ENCODE measurements around the gene RRBP1.

RRBP1 gene

DNA sequence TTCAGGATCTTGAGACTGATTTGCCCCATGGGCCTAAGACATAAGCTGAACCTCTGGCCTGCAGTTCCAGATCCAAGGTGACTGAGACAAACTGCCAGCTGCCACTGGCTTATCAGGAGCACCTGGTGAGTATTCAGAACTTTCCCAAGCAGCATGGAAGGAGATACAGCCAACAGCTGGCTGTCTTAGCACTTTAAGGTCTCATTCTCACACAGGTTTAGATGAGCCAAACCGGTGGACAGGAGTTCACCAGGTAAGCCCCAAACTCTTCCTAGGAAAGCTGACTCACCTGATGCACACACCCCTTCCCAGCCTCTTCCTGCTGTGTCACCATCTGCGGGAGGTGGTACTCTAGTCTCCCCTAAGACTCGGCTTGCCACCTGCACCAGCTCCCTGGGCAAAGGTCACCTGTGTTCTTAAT, 17.9 kb upstream of the RRBP1 start, which contains the start of gene BANF2:
BANF2 (plus strand) TSS at position 36 of the 421 bp plus-strand sequence. CDS start 25,060 bp downstream, outside the sequence.
- Mint-ChIP-seq H3K27me3 (ENCODE audit: low read depth) (peaks cover 3% of the 10 kb centered on the region), H3K4me1 (ENCODE audit: low read depth) (no peaks in the 10 kb centered on the region), H3K27ac (no peak within 1 kb of the TSS), H3K36me3 (ENCODE audit: low read depth) (no peaks in the 10 kb centered on the region), H3K9me3 (no peaks in the 10 kb centered on the region), H3K4me3 (no peak within 1 kb of the TSS)
- no peak for DNase-seq (ENCODE audit: low spot score)

DNA sequence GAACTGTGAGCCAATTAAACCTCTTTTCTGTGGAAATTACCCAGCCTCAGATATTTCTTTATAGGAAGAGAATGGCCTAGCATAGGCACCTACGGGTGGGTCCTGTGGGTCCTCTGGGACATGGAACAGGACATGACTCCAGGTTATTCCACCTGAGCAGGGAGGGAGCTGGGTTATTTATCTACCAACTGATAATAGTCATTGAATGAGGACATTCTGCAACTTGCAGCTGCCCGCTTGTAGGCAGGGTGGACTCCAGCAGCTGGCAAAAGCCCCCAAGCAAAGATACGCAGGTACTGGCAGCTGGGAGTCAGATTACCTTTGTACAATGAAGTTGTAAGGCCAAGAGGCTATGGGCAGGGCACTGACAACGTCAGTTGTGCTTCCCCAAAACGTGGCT, 16.3 kb upstream of the RRBP1 start:
- no peak overlapping the region for H3K27ac Mint-ChIP-seq
- no peaks in the 10 kb centered on the region for H3K4me1 Mint-ChIP-seq (ENCODE audit: low read depth)
- no peak overlapping the region for H3K4me3 Mint-ChIP-seq

DNA sequence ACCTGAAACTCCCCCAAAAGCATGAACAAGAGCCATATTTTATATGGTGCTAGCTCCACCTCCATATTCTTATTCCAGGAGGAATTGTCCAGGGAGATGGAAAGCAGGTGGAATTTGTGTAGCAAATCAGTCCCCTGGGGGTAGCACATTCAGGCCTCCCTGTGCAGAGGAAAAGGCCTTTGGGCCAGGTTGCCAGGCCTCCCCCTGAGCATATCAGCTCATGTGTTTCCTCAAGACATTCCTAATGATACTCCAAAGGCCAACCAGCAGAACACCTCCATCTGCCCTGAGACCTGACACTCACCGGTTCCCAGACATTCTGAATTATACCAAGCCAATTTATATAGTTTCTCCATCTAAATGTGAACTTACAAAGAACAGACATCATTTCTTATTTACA, 15.1 kb upstream of the RRBP1 start:
- Mint-ChIP-seq H3K36me3 (ENCODE audit: low read depth) (no peaks in the 10 kb centered on the region), H3K9me3 (no peaks in the 10 kb centered on the region), H3K27ac (no peak overlapping the region), H3K4me3 (no peak overlapping the region), H3K4me1 (ENCODE audit: low read depth) (no peaks in the 10 kb centered on the region), H3K27me3 (ENCODE audit: low read depth) (peaks cover 10% of the 10 kb centered on the region)
- no peak for DNase-seq (ENCODE audit: low spot score)

More for the DNA sequence above, 16.3 kb upstream of the RRBP1 start:
- no peaks in the 10 kb centered on the region for H3K36me3 Mint-ChIP-seq (ENCODE audit: low read depth)
- H3K27me3 Mint-ChIP-seq (ENCODE audit: low read depth): peaks cover 8% of the 10 kb centered on the region
- DNase-seq (ENCODE audit: low spot score): no peak
- H3K9me3 Mint-ChIP-seq: no peaks in the 10 kb centered on the region

DNA sequence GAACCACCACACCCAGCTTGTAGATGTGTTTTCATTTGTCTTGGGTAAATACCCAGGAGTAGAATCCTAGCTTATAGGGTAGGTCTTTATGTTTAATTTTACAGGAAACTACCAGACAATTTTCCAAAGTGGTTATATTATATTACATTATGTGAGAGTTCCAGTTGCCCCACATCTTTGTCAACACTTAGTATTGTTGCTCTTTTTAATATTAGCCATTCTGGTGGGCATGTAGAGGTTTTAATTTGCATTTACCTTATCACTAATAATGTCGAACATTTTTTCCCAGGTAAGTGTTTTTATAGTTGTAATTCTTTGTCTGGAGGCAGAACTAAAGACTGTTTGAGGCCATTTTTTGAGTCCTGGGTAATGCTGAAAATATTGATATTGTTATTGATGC, 14.2 kb upstream of the RRBP1 start:
- H3K27ac Mint-ChIP-seq: no peak overlapping the region
- DNase-seq (ENCODE audit: low spot score): no peak
- no peaks in the 10 kb centered on the region for H3K9me3 Mint-ChIP-seq
- no peaks in the 10 kb centered on the region for H3K4me1 Mint-ChIP-seq (ENCODE audit: low read depth)
- peaks cover 18% of the 10 kb centered on the region for H3K27me3 Mint-ChIP-seq (ENCODE audit: low read depth)
- H3K4me3 Mint-ChIP-seq: no peak overlapping the region
- no peaks in the 10 kb centered on the region for H3K36me3 Mint-ChIP-seq (ENCODE audit: low read depth)

DNA sequence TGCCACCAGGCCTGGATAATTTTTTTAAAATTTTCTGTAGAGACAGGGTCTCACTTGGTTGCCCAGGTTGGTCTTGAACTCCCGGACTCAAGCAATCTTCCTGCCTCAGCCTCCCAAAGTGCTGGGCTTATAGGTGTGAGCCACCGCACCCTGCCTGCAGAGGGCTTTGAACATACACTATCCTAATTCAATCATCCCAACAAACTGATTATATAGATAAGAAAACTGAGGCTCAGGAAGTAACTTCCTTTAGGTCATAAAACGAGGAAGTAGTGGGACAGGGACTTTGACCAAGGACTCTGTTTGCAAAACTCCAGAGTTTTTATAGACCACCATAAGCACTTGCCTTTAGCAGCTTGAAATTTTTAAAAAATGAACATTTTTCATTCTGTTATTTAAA, 12.7 kb upstream of the RRBP1 start:
- Mint-ChIP-seq H3K27ac (no peak overlapping the region), H3K4me3 (no peak overlapping the region), H3K4me1 (ENCODE audit: low read depth) (no peaks in the 10 kb centered on the region), H3K36me3 (ENCODE audit: low read depth) (no peaks in the 10 kb centered on the region), H3K9me3 (no peaks in the 10 kb centered on the region), H3K27me3 (ENCODE audit: low read depth) (peaks cover 29% of the 10 kb centered on the region)
- DNase-seq (ENCODE audit: low spot score): no peak

DNA sequence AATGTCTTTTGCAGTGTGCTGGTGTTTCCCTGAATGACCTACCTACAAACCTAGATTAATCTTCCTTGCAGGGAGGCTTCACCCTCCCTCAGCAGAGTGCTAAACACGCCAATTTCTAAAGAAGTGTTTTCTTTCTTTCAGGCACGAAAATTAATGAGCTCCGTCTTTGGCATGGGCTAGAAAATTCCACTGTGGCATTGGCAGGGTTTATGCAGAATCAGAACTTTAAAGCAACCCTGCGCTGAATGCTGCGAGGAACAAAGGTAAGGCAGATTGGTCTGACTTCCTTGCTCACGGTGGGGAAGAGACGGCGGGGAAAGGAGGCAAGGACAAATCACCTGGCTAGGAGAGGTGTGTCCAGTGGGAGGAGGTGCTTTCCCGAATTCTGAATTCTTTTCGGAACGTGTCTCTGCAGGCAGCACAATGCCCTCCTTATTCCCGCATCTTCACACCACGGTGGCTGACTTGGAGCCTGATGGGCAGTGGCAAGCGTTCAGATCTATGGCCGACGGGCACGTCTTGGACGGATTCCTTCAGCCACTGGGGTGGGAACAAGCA, 11.5 kb upstream of the RRBP1 start:
- no peak overlapping the region for H3K4me3 Mint-ChIP-seq
- H3K9me3 Mint-ChIP-seq: no peaks in the 10 kb centered on the region
- H3K27me3 Mint-ChIP-seq (ENCODE audit: low read depth): peaks cover 36% of the 10 kb centered on the region
- no peaks in the 10 kb centered on the region for H3K36me3 Mint-ChIP-seq (ENCODE audit: low read depth)
- DNase-seq (ENCODE audit: low spot score): no peak
- H3K4me1 Mint-ChIP-seq (ENCODE audit: low read depth): no peaks in the 10 kb centered on the region
- no peak overlapping the region for H3K27ac Mint-ChIP-seq

DNA sequence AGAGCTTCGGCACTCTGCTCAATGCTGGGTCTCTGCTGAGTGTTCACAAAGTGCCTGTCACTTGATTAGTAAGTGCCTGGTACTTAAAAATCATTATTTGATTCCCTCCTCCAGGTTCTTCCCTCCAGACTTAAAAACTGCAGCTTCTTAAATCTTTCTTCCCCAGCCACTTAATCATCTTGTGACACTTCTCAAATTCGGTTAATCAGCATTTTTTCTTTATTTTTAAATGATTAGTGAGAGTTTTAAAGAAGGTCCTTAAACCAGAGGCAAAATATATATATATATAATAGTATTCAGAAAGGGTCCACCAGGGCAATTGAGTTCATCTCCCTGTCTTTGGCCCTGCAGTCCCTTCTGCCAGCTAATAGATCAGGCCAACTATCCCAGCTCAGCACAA, 9.7 kb upstream of the RRBP1 start:
- H3K36me3 Mint-ChIP-seq (ENCODE audit: low read depth): no peaks in the 10 kb centered on the region
- no peak overlapping the region for H3K27ac Mint-ChIP-seq
- no peaks in the 10 kb centered on the region for H3K4me1 Mint-ChIP-seq (ENCODE audit: low read depth)
- peaks cover 50% of the 10 kb centered on the region for H3K27me3 Mint-ChIP-seq (ENCODE audit: low read depth)
- H3K4me3 Mint-ChIP-seq: no peak overlapping the region
- DNase-seq (ENCODE audit: low spot score): no peak
- H3K9me3 Mint-ChIP-seq: no peaks in the 10 kb centered on the region

DNA sequence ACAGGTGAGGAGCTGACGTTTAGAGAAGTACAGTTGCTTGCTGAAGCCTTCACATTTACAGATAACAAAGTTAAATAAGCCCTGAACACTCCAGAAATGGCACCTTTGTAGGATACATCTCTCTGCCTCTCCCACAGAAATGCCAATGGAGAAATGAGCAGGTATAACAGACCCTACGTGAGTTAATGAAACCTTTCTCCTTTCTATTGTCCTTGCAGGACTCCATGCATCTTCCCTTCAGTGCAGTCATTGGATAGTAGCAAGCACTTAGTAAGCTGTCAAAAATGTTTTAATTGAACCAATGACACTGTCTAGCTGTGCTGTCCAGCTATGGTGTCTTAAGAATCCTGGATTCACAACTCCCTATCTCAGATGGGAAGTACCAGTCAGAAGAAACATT, 8.1 kb upstream of the RRBP1 start:
- Mint-ChIP-seq H3K27me3 (ENCODE audit: low read depth) (peaks cover 59% of the 10 kb centered on the region), H3K4me1 (ENCODE audit: low read depth) (no peaks in the 10 kb centered on the region), H3K27ac (no peak overlapping the region), H3K36me3 (ENCODE audit: low read depth) (no peaks in the 10 kb centered on the region), H3K9me3 (no peaks in the 10 kb centered on the region), H3K4me3 (no peak overlapping the region)
- no peak for DNase-seq (ENCODE audit: low spot score)

DNA sequence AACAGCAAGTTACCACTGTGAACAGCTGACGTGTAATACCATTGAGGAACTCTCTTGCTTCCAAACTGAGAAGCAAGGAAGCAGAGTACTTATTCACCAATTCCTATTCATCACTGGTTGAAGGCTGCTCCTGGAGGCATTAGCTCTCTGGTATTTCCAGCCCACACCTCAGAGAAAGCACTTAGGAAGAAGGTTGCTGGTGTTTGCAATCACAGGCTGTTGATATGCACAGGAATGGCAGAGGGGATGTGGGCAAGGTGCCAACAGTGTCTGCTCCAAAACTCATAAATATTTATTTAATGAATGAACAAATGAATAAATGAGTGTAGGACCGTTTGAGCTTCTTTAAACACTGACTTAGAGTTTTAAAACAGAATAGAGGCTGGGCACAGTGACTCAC, 6.9 kb upstream of the RRBP1 start:
- Mint-ChIP-seq H3K36me3 (ENCODE audit: low read depth) (no peaks in the 10 kb centered on the region), H3K27ac (no peak overlapping the region), H3K9me3 (no peaks in the 10 kb centered on the region), H3K4me1 (ENCODE audit: low read depth) (no peaks in the 10 kb centered on the region), H3K27me3 (ENCODE audit: low read depth) (peaks cover 67% of the 10 kb centered on the region), H3K4me3 (no peak overlapping the region)
- no peak for DNase-seq (ENCODE audit: low spot score)

DNA sequence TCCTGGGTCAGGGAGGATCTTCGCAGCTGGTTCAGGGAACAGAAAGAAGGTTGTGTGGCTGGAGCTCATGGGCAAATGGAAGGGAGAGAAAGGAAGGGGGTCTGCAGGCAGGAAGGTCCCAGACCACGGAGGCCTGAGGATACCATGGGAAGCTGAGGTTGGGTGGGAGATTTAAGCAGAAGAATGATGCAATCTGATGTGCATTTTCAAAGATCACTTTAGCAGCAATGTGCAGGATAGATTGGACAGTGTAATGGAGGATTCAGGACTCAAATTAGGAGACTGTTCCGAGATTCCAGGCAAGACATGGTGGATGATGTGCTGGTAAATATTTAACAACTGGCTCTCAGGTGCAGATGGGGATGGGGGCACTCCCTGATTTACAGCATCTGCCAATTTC, 5.8 kb upstream of the RRBP1 start:
- no peaks in the 10 kb centered on the region for H3K36me3 Mint-ChIP-seq (ENCODE audit: low read depth)
- DNase-seq (ENCODE audit: low spot score): no peak
- H3K4me3 Mint-ChIP-seq: no peak overlapping the region
- H3K27me3 Mint-ChIP-seq (ENCODE audit: low read depth): peaks cover 70% of the 10 kb centered on the region
- no peaks in the 10 kb centered on the region for H3K9me3 Mint-ChIP-seq
- H3K4me1 Mint-ChIP-seq (ENCODE audit: low read depth): peaks cover 3% of the 10 kb centered on the region
- H3K27ac Mint-ChIP-seq: no peak overlapping the region

DNA sequence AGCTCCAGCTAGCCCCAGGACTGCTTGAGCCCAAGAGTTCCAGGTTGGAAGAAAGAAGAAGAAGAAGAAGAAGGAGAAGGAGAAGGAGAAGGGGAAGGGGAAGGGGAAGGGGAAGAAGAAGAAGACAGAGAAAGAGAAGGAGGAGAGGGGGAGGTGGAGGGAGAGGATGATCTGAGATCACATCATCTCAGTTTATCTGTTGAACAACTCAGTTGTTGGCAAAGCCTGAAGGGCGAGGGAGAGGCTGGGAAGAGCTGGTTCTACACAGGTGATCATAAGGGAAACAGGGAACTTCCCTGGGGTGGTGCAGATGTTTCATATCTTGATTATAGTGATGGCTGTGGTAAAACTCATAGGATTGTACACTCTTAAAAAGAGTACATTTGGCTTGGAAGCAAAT, 3.1 kb upstream of the RRBP1 start:
- H3K4me1 Mint-ChIP-seq (ENCODE audit: low read depth): peaks cover 9% of the 10 kb centered on the region
- no peak overlapping the region for H3K4me3 Mint-ChIP-seq
- peaks cover 54% of the 10 kb centered on the region for H3K27me3 Mint-ChIP-seq (ENCODE audit: low read depth)
- no peaks in the 10 kb centered on the region for H3K9me3 Mint-ChIP-seq
- H3K36me3 Mint-ChIP-seq (ENCODE audit: low read depth): no peaks in the 10 kb centered on the region
- no peak overlapping the region for H3K27ac Mint-ChIP-seq
- no peak for DNase-seq (ENCODE audit: low spot score)

DNA sequence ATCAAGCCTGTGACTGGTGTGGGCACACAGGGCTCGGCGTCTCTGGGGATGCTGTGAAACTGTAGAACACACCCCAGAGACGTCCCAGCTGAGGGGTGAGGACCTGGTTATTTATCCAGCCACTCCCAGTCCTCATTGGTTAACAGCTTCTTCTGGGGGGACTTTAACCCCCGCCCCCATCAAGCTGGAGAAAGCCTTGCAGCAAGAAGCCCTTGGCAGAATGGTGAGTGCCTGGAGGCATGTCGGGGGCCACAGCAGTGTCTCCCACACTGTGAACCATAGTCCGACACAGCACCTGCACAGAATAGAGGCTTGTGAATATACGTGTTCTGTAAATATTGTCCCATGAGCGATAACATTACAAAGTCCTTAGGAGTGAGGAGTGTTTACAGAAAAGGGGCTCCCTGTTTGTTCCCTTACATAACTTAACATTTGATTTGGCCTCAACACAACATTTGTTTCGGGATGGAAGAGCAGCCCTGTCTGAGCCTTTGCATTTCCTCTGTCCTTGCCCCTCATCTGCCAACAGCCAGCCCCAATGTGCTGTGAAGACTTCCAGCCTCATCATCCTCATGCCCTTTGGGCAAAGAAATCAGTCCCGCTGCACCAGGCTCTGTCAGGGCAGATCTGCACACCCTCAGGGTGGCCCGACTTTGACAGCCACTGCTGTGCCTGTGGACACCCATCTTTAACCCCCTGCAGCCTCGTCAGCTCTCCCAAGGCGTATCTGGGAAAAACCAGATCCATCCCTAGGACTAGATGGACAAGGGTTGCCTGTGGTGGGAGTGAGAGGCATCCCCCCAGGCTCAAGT, 2.2 kb upstream of the RRBP1 start:
- Mint-ChIP-seq H3K4me3 (no peak overlapping the region), H3K27me3 (ENCODE audit: low read depth) (peaks cover 47% of the 10 kb centered on the region), H3K9me3 (no peaks in the 10 kb centered on the region), H3K27ac (no peak overlapping the region), H3K36me3 (ENCODE audit: low read depth) (peaks cover 8% of the 10 kb centered on the region), H3K4me1 (ENCODE audit: low read depth) (peaks cover 15% of the 10 kb centered on the region)
- no peak for DNase-seq (ENCODE audit: low spot score)

DNA sequence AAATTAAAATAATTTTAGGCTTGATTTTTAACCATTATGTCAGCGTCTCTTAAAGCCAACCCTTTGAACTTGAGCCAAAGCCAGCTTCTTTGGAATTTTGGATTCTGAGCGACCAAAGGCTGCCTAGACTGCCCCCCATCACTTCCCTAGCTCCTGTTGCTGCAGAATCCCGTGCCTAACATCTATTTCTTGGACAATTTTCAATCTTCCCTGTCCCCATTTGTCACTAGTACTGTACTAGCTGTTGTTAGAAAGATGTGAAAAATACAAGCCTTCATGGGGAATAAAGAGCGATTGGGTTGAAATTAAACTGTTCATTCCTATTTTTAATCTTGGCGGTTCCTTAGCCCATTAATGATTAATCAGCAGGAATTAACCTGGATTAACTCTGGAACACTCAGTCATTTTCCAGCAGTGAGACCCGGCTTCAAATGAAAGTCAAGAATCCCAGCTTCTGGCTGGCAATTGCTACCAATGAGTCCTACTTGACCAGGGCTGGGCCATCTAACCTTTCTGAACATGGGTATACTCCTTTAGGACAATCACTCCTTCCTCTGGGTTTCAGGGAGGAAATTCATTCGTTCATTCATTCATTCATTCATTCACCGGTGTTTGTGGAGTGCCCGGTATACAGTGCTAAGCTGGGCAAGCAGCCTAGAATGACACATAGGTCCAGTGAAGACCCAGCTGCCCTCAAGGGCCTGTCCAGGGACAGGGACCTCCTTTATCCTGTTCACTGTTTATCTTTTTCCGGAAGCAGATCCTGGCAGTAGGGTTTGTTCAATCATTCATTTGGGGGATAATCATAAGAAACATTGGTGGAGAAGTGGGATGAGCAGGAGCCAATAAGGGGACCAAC, 1.4 kb upstream of the RRBP1 start:
- no peak overlapping the region for H3K27ac Mint-ChIP-seq
- H3K36me3 Mint-ChIP-seq (ENCODE audit: low read depth): peaks cover 13% of the 10 kb centered on the region
- no peaks in the 10 kb centered on the region for H3K9me3 Mint-ChIP-seq
- peak overlapping the region; percentile 82 for H3K4me3 Mint-ChIP-seq
- no peak for DNase-seq (ENCODE audit: low spot score)
- peaks cover 19% of the 10 kb centered on the region for H3K4me1 Mint-ChIP-seq (ENCODE audit: low read depth)
- peaks cover 44% of the 10 kb centered on the region for H3K27me3 Mint-ChIP-seq (ENCODE audit: low read depth)

DNA sequence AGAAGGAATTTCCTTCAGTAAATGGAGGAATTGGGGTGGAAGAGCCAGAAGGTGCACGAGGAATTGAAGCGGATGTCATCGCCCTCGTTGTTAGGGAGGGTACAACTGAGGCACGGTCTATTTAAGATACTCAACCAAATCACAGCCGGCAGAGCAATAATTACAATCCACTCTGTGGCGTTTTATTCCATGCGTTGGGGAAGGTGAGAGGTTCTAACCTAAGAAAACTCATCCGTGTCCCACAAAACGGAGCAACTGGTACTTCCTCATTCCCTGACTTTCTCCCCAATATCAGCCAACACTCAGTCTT, 802 bp upstream of the RRBP1 start:
- Mint-ChIP-seq H3K9me3 (no peaks in the 10 kb centered on the region), H3K27me3 (ENCODE audit: low read depth) (peaks cover 41% of the 10 kb centered on the region), H3K4me1 (ENCODE audit: low read depth) (peaks cover 25% of the 10 kb centered on the region), H3K27ac (peak overlapping the region; percentile 55), H3K36me3 (ENCODE audit: low read depth) (peaks cover 18% of the 10 kb centered on the region), H3K4me3 (peak overlapping the region; percentile 82)
- DNase-seq (ENCODE audit: low spot score): no peak

Data from T-helper 2 cell treated with Interferon-gamma antibody and Interleukin-4, amounts not matched to agents 5 μg/mL and 100 μg/mL, for 36 hours (primary cell).